ENCODE measurements around the gene DDX10. TPM values are rescaled to one million over a fixed set of nuclear protein-coding genes. Genes with fewer than 3 reads are reported as not detected.

The DDX10 gene
- total and polyA plus RNA-seq, 2 of the 8 experiments (the other 6 are each of a cell fraction or from before 2014, with no cell fraction given) = 49.2 to 52.2 TPM

DNA sequence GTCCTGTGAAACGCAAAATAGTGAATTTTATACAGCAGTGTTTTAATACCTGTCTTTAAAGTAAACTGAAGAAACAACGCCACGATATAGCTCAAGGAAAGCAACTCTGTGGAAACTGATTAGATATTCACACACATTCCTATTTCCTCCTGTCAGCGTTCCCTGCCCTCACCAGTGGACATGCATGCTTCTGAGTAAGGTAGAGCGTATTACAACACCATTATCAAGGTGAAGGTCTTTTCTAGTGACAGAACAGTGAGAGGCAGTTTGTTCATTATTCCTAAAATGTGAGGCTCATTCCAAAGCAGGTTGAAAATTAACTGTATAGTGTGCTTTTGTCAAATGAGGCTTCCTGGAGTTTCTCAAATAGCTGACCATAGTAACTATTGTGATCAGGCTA, 153.1 kb downstream of the DDX10 start (continued):
- TF ChIP-seq MAFK (IDR thresholded peaks at IDR 0.05; ENCODE audit: low read depth, low read length) (no peak), JUN (IDR thresholded peaks at IDR 0.05; ENCODE audit: low read depth, low read length) (no peak)

Measured in H1 (cell line).